CD8-positive, alpha-beta memory T cell (primary cell): ENCODE data around the gene SASS6. TPM values are rescaled to one million over a fixed set of nuclear protein-coding genes. Genes with fewer than 3 reads are reported as not detected.

Experiments
- CTCF ChIA-PET: fragments of 350-600 bp; sonication (Branson Sonifier 250); formaldehyde crosslinking; loops from one replicate; lab custom pipeline; 2021; ENCODE audit warnings: antibody characterized with exemption; lab: Charles Lee
- POLR2A ChIA-PET: fragments of 350-600 bp; sonication (Branson Sonifier 250); formaldehyde crosslinking; loops from one replicate; lab custom pipeline; 2021; ENCODE audit warnings: antibody characterized with exemption; lab: Charles Lee
- DNase-seq, 5 donors: peaks; one replicate each; pipeline versions ENCODE4 v3.0.0 to v3.0.0-alpha.2; 2020 to 2022; ENCODE audit warnings: mixed read lengths in 1 of 5
- H3K27ac ChIP-seq: one replicate; pipeline ENCODE4 v1.7.0; 2013; ENCODE audit warnings: low read depth, mild to moderate bottlenecking, low read length, moderate library complexity
- H3K27me3 ChIP-seq: 2 replicates; pipeline ENCODE4 v1.7.0; 2013; ENCODE audit warnings: low read length, mild to moderate bottlenecking; ENCODE audit not compliant: insufficient read depth, poor library complexity, severe bottlenecking
- H3K36me3 ChIP-seq: 2 replicates; pipeline ENCODE4 v1.7.0; 2013; ENCODE audit warnings: mild to moderate bottlenecking, low read length, moderate library complexity; ENCODE audit not compliant: insufficient read depth
- H3K4me1 ChIP-seq: 2 replicates; pipeline ENCODE4 v1.7.0; 2013; ENCODE audit warnings: mild to moderate bottlenecking, low read length, moderate library complexity; ENCODE audit not compliant: insufficient read depth
- H3K4me3 ChIP-seq: 2 replicates; pipeline ENCODE4 v1.7.0; 2013; ENCODE audit warnings: mild to moderate bottlenecking, low read length
- H3K9me3 ChIP-seq: 2 replicates; pipeline ENCODE4 v1.7.0; 2013; ENCODE audit warnings: mild to moderate bottlenecking, low read length
- H3K27ac Mint-ChIP-seq, 8 donors: one replicate each; pipeline ENCODE4 v1.8.0; 2020 to 2021; ENCODE audit warnings: mixed read lengths in 8 of 8, mild to moderate bottlenecking in 6 of 8, inconsistent platforms in 3 of 8, moderate library complexity in 3 of 8
- H3K27me3 Mint-ChIP-seq, 2 donors: one replicate each; pipeline ENCODE4 v1.8.0; 2020 to 2021; ENCODE audit warnings: mixed read lengths in 2 of 2, mild to moderate bottlenecking in 1 of 2, moderate library complexity in 1 of 2
- H3K36me3 Mint-ChIP-seq, 3 donors: one replicate each; pipeline ENCODE4 v1.8.0; 2020 to 2021; ENCODE audit warnings: mixed read lengths in 3 of 3, inconsistent platforms in 1 of 3, mild to moderate bottlenecking in 1 of 3
- H3K4me1 Mint-ChIP-seq, 3 donors: one replicate each; pipeline ENCODE4 v1.8.0; 2020 to 2021; ENCODE audit warnings: mixed read lengths in 3 of 3, inconsistent platforms in 1 of 3, mild to moderate bottlenecking in 1 of 3
- H3K4me3 Mint-ChIP-seq, 7 donors: one replicate each; pipeline ENCODE4 v1.8.0; 2020 to 2021; ENCODE audit warnings: mixed read lengths in 7 of 7, mild to moderate bottlenecking in 6 of 7, moderate library complexity in 4 of 7, inconsistent platforms in 2 of 7
- H3K9me3 Mint-ChIP-seq, 5 donors: one replicate each; pipeline ENCODE4 v1.8.0; 2020 to 2022; ENCODE audit warnings: mixed read lengths in 5 of 5, mild to moderate bottlenecking in 3 of 5, moderate library complexity in 2 of 5, inconsistent platforms in 1 of 5
- polyA plus RNA-seq: library from polyadenylated mRNA; unstranded; fragments of 300-500 nt; fragmentation: Illumina TruSeq; gene quantifications from one replicate; pipeline ENCODE4 v1.2.3, GENCODE V29; 2021
- total RNA-seq, 2 experiments: library from RNA; stranded (reverse); gene quantifications; one replicate each; pipeline ENCODE4 v1.2.3, GENCODE V29; 2021

The SASS6 gene
- total and polyA plus RNA-seq, 3 experiments from 2014 or later: 2.0 to 13.1 (median 12.6) TPM

DNA sequence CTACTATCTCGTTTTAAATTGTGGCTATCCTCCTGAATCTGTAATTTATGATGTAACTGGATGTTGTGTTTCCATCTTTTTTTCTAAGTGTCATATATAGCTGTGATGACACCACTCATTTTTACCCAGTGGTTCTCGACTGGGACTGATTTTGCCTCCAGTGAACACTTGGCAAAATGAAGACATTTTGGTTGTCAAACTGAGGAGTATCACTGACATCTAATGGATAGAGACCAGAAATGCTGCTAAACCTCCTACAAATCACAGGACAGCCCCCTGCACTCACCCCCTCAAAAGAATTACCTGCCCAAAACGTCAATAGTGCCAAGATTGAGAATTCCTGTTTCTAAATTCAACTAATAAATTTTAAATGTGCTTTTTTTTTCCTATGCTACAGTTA, 2.1 kb upstream of the SASS6 start:
- Mint-ChIP-seq H3K36me3 (peaks cover 0 to 40% (median 7%) of the 10 kb centered on the region in 3 donors), H3K4me3 (peak overlapping the region in 6 of 7 donors; percentile 21 to 86 (median 46)), H3K27ac (peak overlapping the region in 2 of 8 donors; percentile 25 to 35), H3K4me1 (peaks cover 37 to 58% (median 52%) of the 10 kb centered on the region in 3 donors), H3K9me3 (no peaks in the 10 kb centered on the region), H3K27me3 (no peaks in the 10 kb centered on the region)
- no peak overlapping the region for H3K4me3 ChIP-seq
- H3K4me1 ChIP-seq: peaks cover 26% of the 10 kb centered on the region
- POLR2A ChIA-PET: no interaction called here
- no peak overlapping the region for H3K27ac ChIP-seq
- no peaks in the 10 kb centered on the region for H3K9me3 ChIP-seq
- H3K27me3 ChIP-seq: no peaks in the 10 kb centered on the region
- H3K36me3 ChIP-seq: peaks cover 19% of the 10 kb centered on the region
- DNase-seq: no peak
- CTCF ChIA-PET: no interaction called here

GRCh38 chr1:100131623-100132022, 1.1 kb downstream of the SASS6 start:
- ChIA-PET CTCF (no interaction called here), POLR2A (no interaction called here)
- Histone ChIP-seq H3K9me3 (no peaks in the 10 kb centered on the region), H3K36me3 (no peaks in the 10 kb centered on the region), H3K4me1 (peaks cover 26% of the 10 kb centered on the region), H3K27ac (peak overlapping the region; percentile 71), H3K27me3 (no peaks in the 10 kb centered on the region), H3K4me3 (peak overlapping the region; percentile 98)
- peaks cover 0 to 15% (median 0%) of the 10 kb centered on the region in 3 donors for H3K36me3 Mint-ChIP-seq
- no peak for DNase-seq
- H3K4me1 Mint-ChIP-seq: peaks cover 37 to 59% (median 46%) of the 10 kb centered on the region in 3 donors
- peak overlapping the region in 2 of 8 donors; percentile 77 to 85 for H3K27ac Mint-ChIP-seq
- H3K9me3 Mint-ChIP-seq: no peaks in the 10 kb centered on the region
- H3K27me3 Mint-ChIP-seq: no peaks in the 10 kb centered on the region
- peak overlapping the region; percentile 95 to 100 (median 98) for H3K4me3 Mint-ChIP-seq

DNA sequence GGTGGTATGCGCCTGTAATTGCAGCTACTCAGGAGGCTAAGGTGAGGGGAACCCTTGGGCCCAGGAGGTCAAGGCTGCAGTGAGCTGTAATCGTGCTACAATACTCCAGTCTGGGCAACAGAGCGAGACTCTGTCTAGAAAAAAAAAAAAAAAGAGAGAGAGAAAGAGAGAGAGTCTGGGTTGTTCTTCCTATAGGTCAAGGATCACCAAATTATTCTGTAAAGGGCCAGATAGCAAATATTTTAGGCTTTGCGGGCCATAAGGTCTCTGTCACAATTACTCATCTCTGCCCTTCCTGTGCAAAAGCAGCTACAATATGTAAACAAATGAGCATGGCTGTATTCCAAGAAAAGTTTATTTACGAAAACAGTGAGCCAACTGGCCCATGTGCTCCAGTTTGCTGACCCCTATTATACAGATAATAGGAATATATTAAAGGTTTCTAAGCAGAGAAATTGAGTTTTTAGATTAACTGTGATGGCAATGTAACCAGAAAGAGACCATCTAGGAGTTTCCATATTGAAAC, 2.1 kb downstream of the SASS6 start:
- H3K9me3 Mint-ChIP-seq: no peaks in the 10 kb centered on the region
- peaks cover 35 to 51% (median 44%) of the 10 kb centered on the region in 3 donors for H3K4me1 Mint-ChIP-seq
- peaks cover 25% of the 10 kb centered on the region for H3K4me1 ChIP-seq
- no peak overlapping the region for H3K4me3 ChIP-seq
- no peaks in the 10 kb centered on the region for H3K36me3 ChIP-seq
- no peak for DNase-seq
- CTCF ChIA-PET: no interaction called here
- H3K9me3 ChIP-seq: no peaks in the 10 kb centered on the region
- no peaks in the 10 kb centered on the region for H3K27me3 ChIP-seq
- POLR2A ChIA-PET: no interaction called here
- H3K4me3 Mint-ChIP-seq: peak overlapping the region in 1 of 7 donors; percentile 79
- peaks cover 0 to 18% (median 6%) of the 10 kb centered on the region in 3 donors for H3K36me3 Mint-ChIP-seq
- no peak overlapping the region for H3K27ac Mint-ChIP-seq
- peak overlapping the region; percentile 39 for H3K27ac ChIP-seq
- no peaks in the 10 kb centered on the region for H3K27me3 Mint-ChIP-seq

DNA sequence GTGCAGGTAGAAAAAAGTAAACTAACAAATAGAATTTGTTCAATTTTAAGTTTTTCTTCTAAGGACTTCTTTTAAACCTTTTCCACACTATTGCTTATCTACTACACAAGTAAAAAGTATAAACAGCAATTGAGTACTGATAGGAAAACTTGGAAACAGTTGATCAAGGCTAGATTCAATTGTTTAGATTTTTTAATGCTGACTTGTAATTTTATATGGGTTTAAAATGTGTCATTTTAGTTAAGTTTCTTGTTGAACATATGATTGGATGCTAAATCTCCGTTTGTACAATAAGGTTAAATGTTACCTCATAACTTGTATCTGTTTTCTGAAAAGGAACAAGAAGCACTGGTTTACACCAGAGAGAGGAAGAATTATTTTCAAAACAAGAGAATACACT, 5.5 kb downstream of the SASS6 start:
- H3K27me3 Mint-ChIP-seq: no peaks in the 10 kb centered on the region
- no peaks in the 10 kb centered on the region for H3K27me3 ChIP-seq
- peak overlapping the region in 1 of 8 donors; percentile 9 for H3K27ac Mint-ChIP-seq
- H3K4me1 Mint-ChIP-seq: peaks cover 9 to 18% (median 14%) of the 10 kb centered on the region in 3 donors
- no peak for DNase-seq
- ChIA-PET CTCF (no interaction called here), POLR2A (no interaction called here)
- H3K4me1 ChIP-seq: peaks cover 6% of the 10 kb centered on the region
- no peak overlapping the region for H3K4me3 Mint-ChIP-seq
- no peak overlapping the region for H3K4me3 ChIP-seq
- H3K9me3 Mint-ChIP-seq: no peaks in the 10 kb centered on the region
- H3K36me3 Mint-ChIP-seq: peaks cover 0 to 12% (median 6%) of the 10 kb centered on the region in 3 donors
- no peak overlapping the region for H3K27ac ChIP-seq
- H3K36me3 ChIP-seq: no peaks in the 10 kb centered on the region
- H3K9me3 ChIP-seq: no peaks in the 10 kb centered on the region

DNA sequence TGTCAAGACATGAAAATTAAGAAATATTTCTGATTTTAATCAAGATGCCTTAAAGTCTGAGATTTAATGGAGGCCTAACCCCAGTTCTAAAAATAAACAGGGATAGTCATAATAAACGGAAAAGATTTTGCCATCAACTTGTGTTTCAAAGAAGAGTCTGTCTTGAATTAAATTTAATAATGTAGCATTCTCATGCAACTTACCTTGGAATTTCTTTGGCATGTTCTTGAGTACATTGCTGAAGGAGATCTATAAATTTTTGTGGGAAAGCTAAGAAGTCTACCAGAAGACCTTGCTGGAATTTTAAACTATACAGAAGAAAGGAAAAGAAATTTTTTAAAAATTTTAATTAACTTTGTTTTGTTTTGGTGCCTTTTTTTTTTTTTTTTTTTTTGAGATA, 10.6 kb downstream of the SASS6 start:
- no peaks in the 10 kb centered on the region for H3K36me3 ChIP-seq
- no peaks in the 10 kb centered on the region for H3K27me3 ChIP-seq
- H3K36me3 Mint-ChIP-seq: peaks cover 6 to 32% (median 9%) of the 10 kb centered on the region in 3 donors
- no peak overlapping the region for H3K27ac ChIP-seq
- ChIA-PET POLR2A (no interaction called here), CTCF (no interaction called here)
- H3K4me3 Mint-ChIP-seq: no peak overlapping the region
- H3K4me1 Mint-ChIP-seq: no peaks in the 10 kb centered on the region
- no peak for DNase-seq
- no peaks in the 10 kb centered on the region for H3K4me1 ChIP-seq
- H3K27me3 Mint-ChIP-seq: no peaks in the 10 kb centered on the region
- H3K9me3 ChIP-seq: no peaks in the 10 kb centered on the region
- no peak overlapping the region for H3K27ac Mint-ChIP-seq
- H3K9me3 Mint-ChIP-seq: no peaks in the 10 kb centered on the region
- no peak overlapping the region for H3K4me3 ChIP-seq

DNA sequence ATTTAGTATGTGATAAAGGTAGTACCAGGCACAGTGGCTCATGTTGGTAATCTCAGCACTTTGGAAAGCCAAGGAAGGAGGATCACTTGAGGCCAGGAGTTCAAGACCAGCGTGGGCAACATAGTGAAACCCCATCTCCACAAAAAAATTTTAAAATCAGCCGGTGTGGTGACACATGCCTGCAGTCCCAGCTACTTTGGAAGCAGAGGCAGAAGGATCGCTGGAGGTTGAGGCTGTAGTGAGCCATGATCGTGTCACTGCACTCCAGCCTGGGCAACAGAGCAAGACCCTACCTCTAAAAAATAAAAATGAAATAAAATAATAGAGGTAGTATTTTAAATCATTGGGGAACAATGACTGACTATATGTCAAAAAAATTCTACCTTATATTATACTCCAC, 17.2 kb downstream of the SASS6 start:
- no peaks in the 10 kb centered on the region for H3K36me3 ChIP-seq
- H3K4me3 ChIP-seq: no peak overlapping the region
- H3K4me3 Mint-ChIP-seq: no peak overlapping the region
- H3K9me3 Mint-ChIP-seq: no peaks in the 10 kb centered on the region
- no peaks in the 10 kb centered on the region for H3K4me1 ChIP-seq
- no peaks in the 10 kb centered on the region for H3K9me3 ChIP-seq
- peaks cover 2 to 29% (median 10%) of the 10 kb centered on the region in 3 donors for H3K36me3 Mint-ChIP-seq
- no peak overlapping the region for H3K27ac ChIP-seq
- POLR2A ChIA-PET: no interaction called here
- CTCF ChIA-PET: no interaction called here
- no peak overlapping the region for H3K27ac Mint-ChIP-seq
- no peaks in the 10 kb centered on the region for H3K27me3 ChIP-seq
- H3K27me3 Mint-ChIP-seq: no peaks in the 10 kb centered on the region
- H3K4me1 Mint-ChIP-seq: no peaks in the 10 kb centered on the region
- no peak for DNase-seq

- DNase-seq: no peak
- Mint-ChIP-seq H3K4me1 (peaks cover 0 to 7% (median 4%) of the 10 kb centered on the region in 3 donors), H3K36me3 (peaks cover 4 to 37% (median 12%) of the 10 kb centered on the region in 3 donors), H3K9me3 (no peaks in the 10 kb centered on the region), H3K27ac (no peak overlapping the region), H3K27me3 (no peaks in the 10 kb centered on the region), H3K4me3 (no peak overlapping the region)
- POLR2A ChIA-PET: no interaction called here
- H3K36me3 ChIP-seq: no peaks in the 10 kb centered on the region
- H3K4me3 ChIP-seq: no peak overlapping the region
- no peak overlapping the region for H3K27ac ChIP-seq
- H3K4me1 ChIP-seq: no peaks in the 10 kb centered on the region
- CTCF ChIA-PET: no interaction called here
- H3K27me3 ChIP-seq: no peaks in the 10 kb centered on the region
- no peaks in the 10 kb centered on the region for H3K9me3 ChIP-seq
Observed at GRCh38 chr1:100109554-100110066, 23.1 kb downstream of the SASS6 start.

GRCh38 chr1:100107696-100108095, 25.0 kb downstream of the SASS6 start:
- Mint-ChIP-seq H3K4me1 (peaks cover 0 to 7% (median 4%) of the 10 kb centered on the region in 3 donors), H3K27me3 (no peaks in the 10 kb centered on the region), H3K36me3 (peaks cover 8 to 47% (median 22%) of the 10 kb centered on the region in 3 donors), H3K27ac (no peak overlapping the region), H3K9me3 (no peaks in the 10 kb centered on the region), H3K4me3 (no peak overlapping the region)
- no peaks in the 10 kb centered on the region for H3K4me1 ChIP-seq
- no peak for DNase-seq
- CTCF ChIA-PET: no interaction called here
- H3K27ac ChIP-seq: no peak overlapping the region
- no peaks in the 10 kb centered on the region for H3K9me3 ChIP-seq
- POLR2A ChIA-PET: no interaction called here
- peaks cover 4% of the 10 kb centered on the region for H3K36me3 ChIP-seq
- no peak overlapping the region for H3K4me3 ChIP-seq
- H3K27me3 ChIP-seq: no peaks in the 10 kb centered on the region
